Kasumi-1 (cell line): ENCODE results near the gene UST.
"Not testable (repeated sequence)": the region's sequence is repeated elsewhere in the genome, so short reads cannot be mapped to it uniquely, and the experiment has no call there.

Experiments
- DNase-seq, 2 experiments: peaks; one replicate each; lab custom pipeline; 2025; lab: John Stamatoyannopoulos, UW

The UST gene

DNA sequence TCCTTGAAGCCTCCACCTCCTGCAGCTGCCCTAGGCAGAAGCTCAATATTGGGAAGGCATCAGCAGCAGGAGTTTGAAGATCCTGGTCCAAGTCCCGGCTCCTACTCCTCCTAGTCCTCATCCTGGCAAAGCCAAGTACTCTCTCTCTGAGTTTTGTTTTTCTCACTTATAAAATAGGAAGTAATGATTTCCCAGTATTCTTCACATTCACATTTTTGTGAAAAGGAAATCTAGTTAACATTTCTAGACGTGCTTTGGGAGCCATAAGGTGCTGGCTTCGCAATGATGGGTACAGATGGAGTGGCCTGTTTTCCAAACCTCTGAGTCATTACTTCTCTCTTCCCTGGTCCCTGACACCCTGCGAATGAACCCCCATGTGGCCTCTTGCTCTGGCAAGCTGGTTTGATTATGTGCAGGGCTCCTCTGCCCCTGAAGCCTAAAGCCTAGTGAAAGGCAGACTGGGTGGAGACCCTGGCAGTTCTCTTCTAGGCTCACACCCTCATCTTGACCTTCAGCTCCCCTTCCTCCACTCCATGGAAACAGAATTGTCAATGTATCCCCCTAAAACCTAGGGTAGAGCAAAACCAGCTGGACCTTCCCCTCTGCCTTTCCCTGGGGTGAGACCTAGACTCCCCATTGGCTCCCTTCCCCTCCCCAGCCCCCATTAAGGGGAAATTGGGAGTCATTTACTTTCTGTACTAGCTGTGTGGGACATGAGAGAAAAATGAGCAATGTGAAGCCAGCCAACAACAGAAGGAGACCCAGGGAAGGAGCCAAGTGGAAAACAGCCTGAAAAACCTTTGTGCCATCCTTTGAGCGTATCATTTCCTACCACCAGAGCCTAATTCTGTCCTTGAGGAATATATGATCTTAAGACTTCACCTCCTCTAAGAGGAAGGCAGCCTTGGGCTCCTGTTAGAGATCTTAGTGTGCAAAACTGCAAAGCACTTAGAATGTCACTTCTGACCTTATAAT is 158.4 kb downstream of the UST start:
- no peak for DNase-seq

DNA sequence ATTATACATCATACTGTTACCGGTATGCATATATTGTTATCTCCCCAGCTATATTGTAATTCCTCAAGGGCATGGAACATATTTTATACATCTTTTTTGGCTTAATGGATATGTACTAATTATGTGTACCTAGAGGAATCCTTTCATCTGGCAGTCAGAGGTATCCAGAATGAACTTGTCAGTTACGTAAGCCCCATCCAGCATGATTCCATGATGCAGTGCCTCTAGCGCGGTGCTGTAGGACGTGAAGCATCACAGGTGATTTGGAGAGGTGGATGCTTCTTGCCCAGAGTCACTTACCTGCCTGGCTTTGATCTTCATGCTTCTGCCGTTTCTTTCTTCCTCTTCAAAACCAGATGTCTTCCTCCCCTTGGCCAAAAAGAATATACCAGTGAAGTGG is 159.1 kb downstream of the UST start:
- no peak for DNase-seq

DNA sequence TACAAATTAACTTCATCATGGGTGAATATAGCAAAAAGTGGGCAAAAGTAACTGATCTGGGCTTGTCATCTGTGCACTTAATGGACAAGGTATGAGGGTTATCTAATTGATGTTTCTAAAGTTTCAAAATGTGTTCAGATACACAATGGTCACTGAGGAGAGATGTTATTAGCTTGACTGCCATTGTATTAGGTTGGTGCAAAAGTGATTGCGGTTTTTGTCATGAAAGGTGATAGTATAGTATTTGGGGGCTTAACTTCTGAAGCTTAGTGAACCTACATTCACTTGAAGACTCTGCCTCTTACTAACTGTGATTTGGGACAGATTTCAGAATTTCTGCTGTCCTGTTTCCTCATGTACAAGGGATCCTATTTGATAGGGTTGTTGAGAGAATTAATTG is 159.6 kb downstream of the UST start:
- no peak for DNase-seq

DNA sequence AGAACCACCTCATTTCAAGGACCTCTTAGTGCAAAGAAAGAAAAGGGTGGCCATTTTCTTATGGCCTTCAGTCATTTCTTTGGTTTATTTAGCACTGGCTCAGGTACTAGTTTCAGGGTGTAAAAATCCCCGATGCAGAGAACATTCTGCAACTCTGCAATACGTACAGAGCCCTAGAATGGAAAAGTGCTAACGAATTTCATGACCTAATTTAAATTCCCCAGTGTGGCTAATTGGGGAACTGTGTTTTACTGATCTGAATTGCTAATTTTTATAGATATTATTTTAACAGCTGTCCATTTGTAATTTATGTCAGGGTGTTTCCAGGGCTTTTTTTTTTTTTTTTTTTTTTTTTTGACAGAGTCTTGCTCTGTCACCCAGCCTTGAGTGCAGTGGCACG is 160.7 kb downstream of the UST start:
- no peak for DNase-seq

DNA sequence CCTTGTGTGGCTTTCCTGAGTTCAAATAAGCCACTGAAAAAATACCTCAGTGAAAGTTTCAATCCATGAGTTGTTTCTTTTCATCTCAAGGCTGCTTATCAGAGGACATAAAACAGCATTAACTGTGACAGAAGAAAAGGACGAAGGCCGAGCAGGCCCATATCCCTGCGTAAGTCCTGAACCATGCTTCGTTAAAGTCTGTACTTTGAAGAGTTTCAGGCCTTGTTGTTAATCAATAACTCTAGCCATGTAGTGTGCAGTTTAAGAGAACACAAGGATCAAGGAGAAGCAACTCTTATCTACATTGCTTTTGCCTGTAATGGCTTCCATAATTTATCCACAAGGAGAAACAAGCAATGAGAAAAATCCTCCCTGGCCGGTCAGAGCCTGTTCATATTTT is 165.4 kb downstream of the UST start:
- no peak for DNase-seq

DNA sequence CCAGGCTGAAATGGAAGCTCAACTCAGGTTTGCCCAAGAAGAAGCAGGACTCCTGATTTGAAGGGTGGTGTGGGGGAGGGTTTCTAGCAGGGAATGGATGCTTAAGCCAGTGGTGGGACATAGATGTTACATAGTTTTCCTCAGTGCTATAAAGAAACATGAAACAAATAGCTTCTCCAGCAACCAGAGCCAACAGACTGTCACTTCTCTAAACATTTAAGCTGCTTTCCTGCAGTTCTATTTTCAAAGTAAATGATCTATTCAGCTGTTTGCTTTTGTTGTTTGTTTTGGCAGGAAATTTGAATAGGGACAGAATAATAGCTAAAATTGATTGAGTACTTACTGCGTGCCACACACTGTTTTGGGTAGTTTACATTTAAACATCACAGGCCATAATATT is 169.0 kb downstream of the UST start:
- no peak for DNase-seq

DNA sequence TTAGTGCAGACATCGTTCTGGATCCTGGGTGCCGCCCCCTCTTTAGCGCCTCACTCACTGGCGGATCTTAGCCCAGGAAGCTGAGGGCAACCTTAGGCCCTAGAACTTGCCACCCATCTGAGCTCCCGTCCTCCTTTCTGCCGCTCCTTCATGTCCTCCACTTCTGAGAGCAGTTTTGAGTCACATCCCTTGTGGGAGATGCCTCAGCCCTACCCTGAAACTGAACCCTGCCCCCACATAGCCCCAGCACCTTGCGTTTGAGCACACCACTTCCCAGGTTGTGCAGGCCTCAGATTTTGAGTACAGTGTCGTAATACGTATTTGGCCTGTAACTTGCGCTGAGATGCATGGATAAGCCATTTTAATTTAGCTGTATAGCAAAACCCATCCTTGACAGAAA is 169.7 kb downstream of the UST start:
- DNase-seq, result not testable (repeated sequence)

DNA sequence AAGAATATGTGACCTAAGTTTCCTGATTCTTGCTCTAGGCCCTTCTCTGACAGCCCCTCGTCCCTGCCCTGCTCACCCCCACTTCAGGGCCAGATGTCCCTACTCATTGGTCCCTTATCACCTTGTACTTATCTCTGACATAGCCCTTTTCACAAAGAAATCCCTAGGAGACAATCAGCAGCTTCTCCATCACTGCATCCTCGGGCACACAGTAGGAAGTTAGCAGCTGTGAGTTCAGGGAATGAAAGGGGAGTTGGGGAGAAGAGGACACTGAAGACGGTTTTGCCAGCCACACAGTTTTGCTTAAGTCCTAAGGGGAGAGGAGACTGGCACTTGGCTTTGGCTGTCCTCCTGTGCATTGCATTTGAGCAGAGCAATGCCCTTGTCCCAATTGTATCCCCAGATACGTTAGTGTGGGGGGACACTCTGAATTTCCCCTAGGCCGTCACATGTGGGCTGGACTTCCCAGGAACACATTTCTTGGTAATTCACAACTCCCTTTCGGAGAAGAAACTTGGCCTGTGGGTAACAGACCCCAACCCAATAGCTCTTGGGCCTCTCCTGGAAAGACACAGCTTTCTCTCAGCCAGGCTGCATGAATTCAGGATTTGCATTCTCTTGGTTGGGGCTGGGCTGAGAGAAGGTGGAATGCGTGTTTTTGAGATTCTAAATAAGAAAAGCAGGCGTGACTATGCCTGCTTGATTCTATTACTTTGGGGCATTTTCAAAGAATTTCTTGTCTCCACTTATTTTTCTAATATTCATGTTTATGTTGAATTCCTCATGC is 177.6 kb downstream of the UST start:
- DNase-seq, result no peak

DNA sequence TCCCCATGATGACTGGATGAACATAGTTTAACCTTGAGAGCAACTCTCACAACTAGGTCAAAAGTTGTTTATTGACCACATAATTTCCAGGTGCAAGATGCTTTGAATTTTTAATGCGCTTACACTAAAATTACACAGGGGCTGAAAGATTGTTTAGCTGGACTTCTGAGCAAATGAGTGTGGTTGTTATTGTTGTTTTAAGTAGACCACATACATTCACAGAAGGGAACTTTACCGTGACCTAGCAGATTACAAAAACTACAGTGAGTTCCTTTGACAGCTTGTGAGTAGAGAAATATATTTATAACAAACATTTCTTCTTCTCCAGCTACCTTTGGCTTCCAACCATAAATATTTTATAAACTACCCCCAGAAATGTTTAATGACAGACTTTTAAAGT is 178.9 kb downstream of the UST start:
- DNase-seq, result no peak

DNA sequence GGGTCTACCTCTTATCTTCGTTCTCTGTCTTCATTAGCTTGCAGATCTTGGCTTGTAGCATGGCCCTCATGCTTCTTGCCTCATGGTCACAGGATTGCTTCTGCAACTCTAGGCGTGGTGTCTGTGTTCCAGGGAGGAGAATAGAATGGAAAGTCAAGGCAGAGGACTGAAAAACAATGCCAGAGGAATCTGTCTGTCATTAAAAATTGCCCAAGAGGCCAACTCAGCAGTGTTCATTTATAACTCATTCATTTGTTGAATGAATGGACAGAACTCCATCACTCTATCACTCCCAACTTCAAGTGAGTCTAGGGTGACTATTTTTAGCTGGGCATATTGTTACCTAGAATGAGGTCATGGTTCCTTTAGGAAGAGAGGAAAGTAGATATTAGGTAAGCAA is 179.6 kb downstream of the UST start:
- DNase-seq, result no peak

DNA sequence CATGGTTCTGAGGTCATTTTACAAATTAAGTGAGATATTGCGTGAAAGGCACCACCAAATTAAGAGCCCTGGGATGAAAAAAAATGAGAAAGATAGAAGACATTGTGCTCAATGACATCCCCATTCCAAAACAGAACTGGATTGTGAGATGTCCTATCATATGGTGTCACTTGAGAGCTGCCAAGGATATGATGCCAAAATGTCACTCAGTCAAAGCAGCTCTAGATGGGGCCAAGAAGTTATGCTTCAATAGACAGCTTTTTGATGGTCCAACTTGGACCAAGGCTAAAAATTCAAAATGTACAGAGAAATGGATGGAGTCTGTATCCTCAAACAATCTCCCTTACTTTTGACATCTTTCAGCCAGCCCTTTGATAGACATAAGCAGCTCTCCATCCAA is 180.8 kb downstream of the UST start:
- DNase-seq, result no peak

DNA sequence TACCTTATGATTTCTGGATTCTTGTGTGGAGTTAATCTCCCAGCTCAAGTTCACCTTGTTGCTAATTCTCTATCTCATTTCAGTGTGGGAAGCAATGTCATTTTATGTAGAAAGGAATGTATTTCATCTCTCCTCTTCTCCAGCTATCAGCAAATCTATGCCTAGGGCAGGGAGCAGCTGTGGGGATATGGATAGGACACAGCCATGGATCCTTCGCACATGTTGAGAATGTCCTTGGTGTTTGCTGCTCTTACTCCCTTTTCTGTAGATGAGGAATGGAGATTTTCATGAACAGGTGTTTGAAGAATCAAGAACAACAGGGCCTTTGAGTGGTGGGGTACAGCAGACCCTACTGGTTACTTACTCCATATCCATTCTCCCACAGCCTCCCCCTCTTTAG is 182.0 kb downstream of the UST start:
- DNase-seq, result no peak

DNA sequence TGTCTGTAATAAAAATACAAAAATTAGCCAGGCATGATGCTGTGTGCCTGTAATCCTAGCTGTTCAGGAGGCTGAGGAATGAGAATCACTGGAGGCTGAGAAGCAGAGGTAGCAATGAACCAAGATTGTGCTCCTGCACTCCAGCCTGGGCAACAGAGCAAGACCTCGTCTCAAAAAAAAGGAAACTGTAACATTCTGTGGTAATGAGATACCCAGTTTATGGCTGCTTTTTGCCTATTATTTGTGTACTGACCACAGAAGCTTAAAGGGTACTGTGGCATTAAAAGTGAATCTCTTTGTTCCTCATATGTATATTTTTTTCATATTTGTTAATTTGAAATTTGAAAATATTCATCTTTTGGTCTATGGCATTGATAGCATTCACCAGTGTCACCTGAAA is 185.4 kb downstream of the UST start:
- DNase-seq, result no peak

DNA sequence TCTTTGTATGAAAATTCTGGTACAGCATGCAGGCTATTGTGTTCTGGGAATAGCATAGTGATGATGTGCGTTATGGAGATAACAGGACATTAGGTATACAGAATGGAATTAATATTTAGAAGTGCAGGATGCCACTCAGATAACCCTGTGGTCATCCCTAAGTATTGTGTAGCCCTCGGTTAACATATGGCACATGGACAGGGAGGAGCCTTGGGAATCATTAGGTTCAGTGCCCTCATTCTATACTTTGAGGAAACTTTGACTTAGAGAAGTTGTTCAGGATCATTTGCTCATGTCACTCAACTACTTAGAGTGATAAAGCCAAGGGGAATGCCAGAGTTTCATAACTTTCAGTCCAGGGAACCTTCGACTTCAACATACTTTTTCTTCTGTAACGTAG is 185.9 kb downstream of the UST start:
- no peak for DNase-seq

DNA sequence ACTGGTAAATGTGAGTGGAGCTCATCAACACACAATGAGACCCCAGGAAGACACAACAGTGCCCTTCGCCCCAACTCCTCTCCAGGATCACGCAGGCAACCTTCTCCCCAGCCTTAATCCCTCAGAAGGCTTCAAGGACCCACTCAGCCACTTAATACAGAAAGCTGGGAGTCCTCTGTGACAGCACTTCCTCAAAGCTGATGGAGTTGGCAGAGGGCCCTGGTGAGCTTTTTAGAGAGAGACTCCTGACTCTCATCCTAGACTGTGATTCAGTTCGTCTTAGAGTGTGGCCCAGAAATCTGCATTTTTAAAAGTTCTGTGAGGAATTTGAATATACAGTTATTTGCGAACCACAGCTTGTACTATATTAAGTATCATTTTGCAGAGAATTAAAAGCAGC is 187.7 kb downstream of the UST start:
- DNase-seq, result peak; percentile 50 to 54

DNA sequence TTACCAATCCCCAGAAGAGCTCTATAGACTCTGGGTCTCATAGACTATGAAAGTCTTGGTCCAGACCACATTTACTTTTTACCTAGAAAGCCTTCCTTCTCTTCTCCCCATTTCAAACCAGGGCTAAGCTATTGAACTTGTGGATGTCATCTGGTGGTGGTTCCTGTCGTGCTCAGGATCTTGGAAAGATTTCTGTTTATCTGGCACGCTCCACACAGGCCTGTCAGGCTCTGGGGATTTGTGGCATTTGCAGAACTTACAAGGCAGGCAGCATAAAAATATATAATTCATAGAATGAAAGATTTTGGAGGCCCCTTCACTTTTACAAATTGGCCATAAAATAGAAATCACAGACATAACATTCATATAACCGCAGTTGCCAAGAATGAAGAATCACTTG is 188.1 kb downstream of the UST start:
- no peak for DNase-seq

DNA sequence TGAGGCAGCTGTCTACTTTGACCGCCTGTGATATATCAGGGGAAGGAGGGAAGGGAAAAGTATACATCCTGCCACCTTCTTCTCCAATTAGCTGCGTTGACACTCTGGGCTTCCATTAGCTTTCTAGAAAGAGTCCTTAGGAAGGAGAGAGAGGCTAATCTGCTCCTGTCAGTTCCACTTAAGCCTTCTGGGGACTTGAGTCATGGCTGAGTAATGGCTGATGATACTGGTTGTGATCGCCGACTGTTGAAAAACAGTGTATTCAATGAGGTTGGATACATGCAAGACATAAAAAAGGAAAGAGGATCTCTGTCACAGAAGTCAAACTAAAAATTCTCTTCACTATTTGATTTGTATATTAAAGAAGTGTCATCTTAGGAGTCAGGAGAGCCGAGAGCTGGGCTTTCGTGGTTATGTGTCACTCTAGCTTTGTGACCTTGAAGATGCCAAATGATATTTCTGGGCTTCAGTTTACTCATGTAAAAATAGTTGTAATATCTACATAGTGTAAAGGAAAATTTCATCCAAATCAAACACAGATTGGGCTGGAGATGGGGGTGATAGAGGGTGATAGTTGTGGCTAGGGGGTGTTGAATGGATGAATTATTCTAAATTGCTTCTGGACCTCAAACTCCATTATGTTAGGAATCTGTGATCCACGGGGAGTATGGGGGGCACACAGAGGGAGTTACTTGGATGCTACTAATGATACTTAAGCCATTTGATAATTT is 189.0 kb downstream of the UST start:
- no peak for DNase-seq

DNA sequence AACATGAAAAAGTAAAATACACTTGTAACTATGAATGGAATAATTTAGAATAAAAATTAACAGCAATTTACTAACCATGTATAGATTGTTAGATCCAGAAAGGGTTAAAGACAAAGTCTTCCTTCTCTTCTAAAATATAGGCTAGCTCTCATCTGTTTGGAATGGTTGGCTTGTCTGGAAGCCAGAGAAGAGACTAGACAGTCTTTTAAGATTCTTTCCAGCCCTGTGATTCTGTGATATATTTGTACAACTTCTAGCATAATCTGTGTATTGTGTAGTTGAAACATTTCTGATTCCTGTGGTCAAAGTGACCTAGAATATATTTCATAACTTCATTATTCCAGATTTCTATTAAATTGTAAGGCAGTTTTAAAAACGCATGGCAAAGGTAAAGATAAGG is 196.6 kb downstream of the UST start:
- DNase-seq, result no peak

DNA sequence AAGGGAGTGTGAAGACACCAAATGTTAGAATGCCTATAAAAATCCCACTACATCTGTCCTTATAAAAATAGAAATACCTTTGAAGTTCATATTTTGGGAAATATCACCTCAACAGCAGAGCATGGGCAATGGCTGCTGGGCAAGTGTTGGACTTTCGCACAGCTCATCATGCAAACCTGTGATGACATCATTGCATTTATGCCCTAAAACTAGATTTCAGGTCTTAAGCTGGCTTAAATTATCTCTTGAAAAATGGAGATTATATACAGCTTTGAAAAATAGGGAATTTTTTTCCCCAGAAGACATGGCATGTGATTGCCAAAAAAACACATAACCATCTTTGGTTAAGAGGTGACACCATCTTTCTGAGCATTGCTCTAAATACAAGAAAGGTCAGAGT is 197.8 kb downstream of the UST start:
- DNase-seq, result no peak

DNA sequence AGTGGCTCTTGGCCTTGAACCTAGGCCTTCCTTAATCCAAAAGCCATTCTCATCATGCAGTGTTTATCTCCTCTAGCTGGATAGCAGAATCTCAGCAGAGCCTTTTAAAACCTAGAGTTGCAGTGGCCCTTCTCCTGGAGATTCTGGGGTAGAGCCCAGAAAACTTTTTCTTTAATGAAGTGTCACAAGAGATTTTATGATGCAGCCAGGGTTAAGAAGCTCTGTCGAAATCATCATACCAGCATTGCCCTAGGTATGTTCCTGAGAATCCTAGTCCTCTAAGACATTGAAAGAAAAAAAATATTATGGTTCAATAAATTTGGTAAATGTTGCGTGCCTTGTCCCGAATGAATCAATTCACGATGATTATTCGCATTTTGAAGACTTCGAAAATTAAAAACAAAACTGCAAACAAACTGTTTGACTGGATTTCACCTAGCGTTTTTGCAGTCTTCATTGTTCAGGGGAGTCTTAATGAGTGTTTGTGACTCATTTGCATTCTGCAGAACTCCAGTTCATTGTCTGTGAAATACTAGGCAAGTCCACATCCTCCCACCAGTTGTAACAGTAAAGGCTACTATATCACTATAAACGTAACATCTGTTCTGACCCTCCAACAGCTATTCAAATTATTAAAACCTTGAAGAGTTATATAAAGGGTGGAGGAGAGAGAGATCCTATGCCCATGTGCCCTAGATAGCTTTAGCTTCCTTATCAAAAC is 198.6 kb downstream of the UST start:
- DNase-seq, result no peak

DNA sequence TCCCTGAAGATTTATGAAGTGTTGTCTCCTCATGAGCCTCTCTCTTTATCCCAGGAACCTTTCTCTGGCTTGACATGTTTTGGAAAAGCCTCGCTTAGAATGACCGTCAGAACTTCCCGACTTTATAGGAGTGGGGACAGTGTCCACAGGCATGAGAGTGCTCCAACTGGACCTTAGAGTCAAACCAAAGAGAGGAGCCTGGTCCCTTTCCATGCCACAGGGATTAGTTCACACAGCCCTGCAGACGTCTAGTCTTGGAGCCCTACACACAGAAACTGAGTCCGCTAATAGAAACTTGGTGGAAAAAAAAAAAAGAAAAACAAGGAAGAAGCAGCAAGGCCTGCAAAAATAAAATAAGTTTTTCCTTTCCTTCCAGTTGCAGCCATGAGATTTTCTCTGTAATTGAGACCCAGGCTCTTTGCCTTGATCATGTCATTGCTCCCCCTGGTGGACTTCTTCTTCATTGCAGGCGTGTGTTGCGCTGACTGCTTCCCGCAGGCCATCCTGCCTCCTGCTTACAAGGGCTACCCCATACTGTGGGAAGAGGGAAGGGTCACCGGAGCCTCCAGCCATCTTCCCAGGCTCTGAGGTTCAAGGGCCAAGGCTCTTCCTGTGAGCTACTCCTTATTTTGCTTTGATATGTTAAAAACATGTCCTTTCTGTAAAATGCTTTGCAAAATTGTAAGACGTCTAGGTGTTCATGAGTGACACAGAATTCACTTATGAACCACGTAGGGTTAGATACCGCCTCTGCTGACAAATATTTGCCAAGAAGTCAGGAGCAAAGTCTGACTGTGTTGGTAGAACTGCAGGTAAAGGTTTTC is 201.0 kb downstream of the UST start:
- peak; percentile 74 to 76 for DNase-seq
